ENCODE measurements around the gene PORCN. TPM values are rescaled to one million over a fixed set of nuclear protein-coding genes. Genes with fewer than 3 reads are reported as not detected.

PORCN gene
- total RNA-seq, 4 donors from 2014 or later = 11.4 to 18.7 (median 12.3) TPM

DNA sequence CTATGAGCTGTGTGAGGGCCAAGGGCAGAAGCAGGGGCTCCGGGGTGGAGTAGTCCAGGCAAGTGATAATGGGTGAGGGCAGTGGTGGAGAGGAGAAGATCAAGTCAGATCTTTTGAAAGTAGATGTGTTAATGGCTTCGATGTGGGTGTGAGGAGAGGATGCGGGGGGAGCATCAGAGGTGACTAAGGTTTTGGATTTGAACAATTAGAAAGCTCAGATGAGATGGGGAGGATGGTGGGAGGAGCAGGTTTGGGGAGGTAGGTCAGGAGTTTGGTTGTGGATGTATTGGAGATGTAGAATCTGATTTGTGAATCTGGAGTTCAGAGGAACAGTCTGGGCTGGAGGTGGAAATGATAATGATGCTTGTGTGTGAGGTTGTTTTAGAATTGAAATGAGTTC is 28.2 kb upstream of the PORCN start:
- intact Hi-C loops (cut with DNase I; ENCODE audit: low total_unique reads) (no loop called here), in situ Hi-C loops (cut with MboI; ENCODE audit: low sequenced_read_pairs in 4 of 4) (loop anchor here in 1 of 4 donors (25.0 kb wide), 1 partner anchor 393 kb away; no protein-coding TSS in a partner anchor)
- Histone ChIP-seq H3K27ac (no peak overlapping the region), H3K4me1 (no peaks in the 10 kb centered on the region), H3K36me3 (peaks cover 0 to 8% of the 10 kb centered on the region in 2 donors), H3K9me3 (no peaks in the 10 kb centered on the region), H3K4me3 (no peak overlapping the region), H3K27me3 (no peaks in the 10 kb centered on the region)
- ATAC-seq (no peak), DNase-seq (no peak)
- TF ChIP-seq CTCF (IDR thresholded peaks at IDR 0.05 in 4 of 5, conservative IDR thresholded peaks at IDR 0.05 in 1 of 5) (no peak), POLR2A (IDR thresholded peaks at IDR 0.05) (no peak)

DNA sequence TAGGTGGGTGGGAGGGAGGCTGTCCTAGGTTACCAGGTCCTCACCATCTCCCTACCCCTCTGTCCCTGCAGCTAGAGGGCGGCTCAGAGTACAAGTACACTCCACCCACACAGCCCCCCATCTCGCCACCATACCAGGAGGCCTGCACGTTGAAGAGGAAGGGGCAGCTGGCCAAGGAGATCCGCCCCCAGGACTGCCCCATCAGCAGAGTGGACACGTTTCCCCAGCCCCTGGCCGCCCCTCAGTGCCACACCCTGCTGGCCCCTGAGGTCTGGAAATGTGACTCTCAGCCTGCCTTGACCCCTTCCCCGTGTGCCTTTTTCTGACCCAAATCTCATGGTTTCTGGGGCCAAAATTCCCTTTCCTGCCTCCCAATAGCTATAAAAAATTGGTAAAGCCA is 26.3 kb upstream of the PORCN start:
- DNase-seq = no peak
- H3K27me3 ChIP-seq = no peaks in the 10 kb centered on the region
- H3K9me3 ChIP-seq = no peaks in the 10 kb centered on the region
- H3K4me3 ChIP-seq = no peak overlapping the region
- TF ChIP-seq CTCF (IDR thresholded peaks at IDR 0.05 in 4 of 5, conservative IDR thresholded peaks at IDR 0.05 in 1 of 5) = no peak
- TF ChIP-seq POLR2A (IDR thresholded peaks at IDR 0.05) = no peak
- no peaks in the 10 kb centered on the region for H3K4me1 ChIP-seq
- ATAC-seq = no peak
- peaks cover 0 to 8% of the 10 kb centered on the region in 2 donors for H3K36me3 ChIP-seq
- intact Hi-C loops (cut with DNase I; ENCODE audit: low total_unique reads) = no loop called here
- no peak overlapping the region for H3K27ac ChIP-seq
- in situ Hi-C loops (cut with MboI; ENCODE audit: low sequenced_read_pairs in 4 of 4) = loop anchor here in 1 of 4 donors (25.0 kb wide), 1 partner anchor 395 kb away; no protein-coding TSS in a partner anchor

- in situ Hi-C loops (cut with MboI; ENCODE audit: low sequenced_read_pairs in 4 of 4) = loop anchor here in 1 of 4 donors (25.0 kb wide), 1 partner anchor 400 kb away; no protein-coding TSS in a partner anchor
- no peak overlapping the region for H3K27ac ChIP-seq
- no peaks in the 10 kb centered on the region for H3K4me1 ChIP-seq
- H3K9me3 ChIP-seq = no peaks in the 10 kb centered on the region
- intact Hi-C loops (cut with DNase I; ENCODE audit: low total_unique reads) = no loop called here
- no peak overlapping the region for H3K4me3 ChIP-seq
- ATAC-seq = no peak
- no peaks in the 10 kb centered on the region for H3K27me3 ChIP-seq
- DNase-seq = no peak
- no peak for TF ChIP-seq POLR2A (IDR thresholded peaks at IDR 0.05)
- TF ChIP-seq CTCF (IDR thresholded peaks at IDR 0.05 in 4 of 5, conservative IDR thresholded peaks at IDR 0.05 in 1 of 5) = no peak
- peaks cover 0 to 8% of the 10 kb centered on the region in 2 donors for H3K36me3 ChIP-seq
Measured at GRCh38 chrX:48487362-48487798, 21.4 kb upstream of the PORCN start.

DNA sequence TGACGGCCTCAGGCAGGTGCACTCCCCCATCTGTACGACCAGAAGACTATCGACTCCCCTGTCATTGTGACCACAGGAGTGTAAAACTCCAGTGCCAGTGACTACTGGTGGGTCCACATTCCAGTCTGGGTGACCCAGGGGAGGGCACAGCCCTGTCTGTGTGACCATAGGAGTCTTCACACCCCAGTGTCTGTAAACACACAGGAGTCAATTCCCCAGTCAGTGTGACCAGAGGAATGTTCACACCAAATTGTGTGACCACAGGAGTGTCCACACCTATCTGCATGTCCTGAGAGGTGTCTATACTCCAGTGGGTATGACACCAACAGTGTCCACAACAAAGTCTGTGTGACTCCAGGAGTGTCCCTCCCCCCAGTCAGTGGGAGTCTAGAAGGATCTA is 20.8 kb upstream of the PORCN start:
- Histone ChIP-seq H3K27me3 (no peaks in the 10 kb centered on the region), H3K27ac (no peak overlapping the region), H3K4me1 (no peaks in the 10 kb centered on the region), H3K36me3 (peaks cover 0 to 8% of the 10 kb centered on the region in 2 donors), H3K4me3 (no peak overlapping the region), H3K9me3 (no peaks in the 10 kb centered on the region)
- no peak for TF ChIP-seq CTCF (IDR thresholded peaks at IDR 0.05 in 4 of 5, conservative IDR thresholded peaks at IDR 0.05 in 1 of 5)
- no peak for TF ChIP-seq POLR2A (IDR thresholded peaks at IDR 0.05)
- intact Hi-C loops (cut with DNase I; ENCODE audit: low total_unique reads) = no loop called here
- no peak for DNase-seq
- no peak for ATAC-seq
- in situ Hi-C loops (cut with MboI; ENCODE audit: low sequenced_read_pairs in 4 of 4) = loop anchor here in 1 of 4 donors (25.0 kb wide), 1 partner anchor 401 kb away; no protein-coding TSS in a partner anchor

DNA sequence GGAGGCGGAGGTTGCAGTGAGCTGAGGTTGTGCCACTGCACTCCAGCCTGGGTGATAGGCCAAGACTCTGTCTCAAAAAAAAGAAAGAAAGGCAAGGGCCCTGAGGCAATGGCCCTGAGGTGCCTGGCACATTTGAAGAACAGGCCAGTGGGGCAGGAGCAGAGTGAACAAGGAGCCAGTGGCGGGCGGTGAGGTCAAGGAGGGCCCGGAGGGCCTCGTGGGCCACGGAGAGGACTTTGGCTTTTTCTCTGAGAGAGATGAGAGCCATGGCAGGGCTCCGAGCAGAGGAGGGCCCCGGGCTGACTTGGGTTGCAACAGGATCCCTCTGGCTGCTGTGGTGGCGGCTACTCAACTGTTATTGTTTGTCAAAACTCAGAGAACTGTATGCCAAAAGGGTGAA is 19.5 kb upstream of the PORCN start:
- in situ Hi-C loops (cut with MboI; ENCODE audit: low sequenced_read_pairs in 4 of 4) = loop anchor here in 1 of 4 donors (25.0 kb wide), 1 partner anchor 402 kb away; no protein-coding TSS in a partner anchor

More for the DNA sequence above, 19.5 kb upstream of the PORCN start:
- TF ChIP-seq CTCF (IDR thresholded peaks at IDR 0.05 in 4 of 5, conservative IDR thresholded peaks at IDR 0.05 in 1 of 5) (no peak), POLR2A (IDR thresholded peaks at IDR 0.05) (no peak)
- H3K9me3 ChIP-seq = no peaks in the 10 kb centered on the region
- intact Hi-C loops (cut with DNase I; ENCODE audit: low total_unique reads) = no loop called here
- no peak for ATAC-seq
- no peak overlapping the region for H3K4me3 ChIP-seq
- H3K36me3 ChIP-seq = peaks cover 0 to 6% of the 10 kb centered on the region in 2 donors
- H3K27me3 ChIP-seq = no peaks in the 10 kb centered on the region
- no peak for DNase-seq
- no peaks in the 10 kb centered on the region for H3K4me1 ChIP-seq
- H3K27ac ChIP-seq = no peak overlapping the region

Data from gastrocnemius medialis (tissue), 4 donors.